CD4-positive, alpha-beta T cell (primary cell): ENCODE results near the gene PRR9. TPM values are rescaled to one million over a fixed set of nuclear protein-coding genes. Genes with fewer than 3 reads are reported as not detected.

Source experiments
- ATAC-seq: fragments of 200-7000 bp; cut with Tn5 transposase; one replicate; pipeline ENCODE4 v1.10.0; 2022; ENCODE audit warnings: mild to moderate bottlenecking; ENCODE audit not compliant: poor library complexity
- CTCF ChIA-PET: fragments of 350-600 bp; sonication (Branson Sonifier 250); formaldehyde crosslinking; loops from one replicate; lab custom pipeline; 2021; ENCODE audit warnings: antibody characterized with exemption, inconsistent platforms; lab: Charles Lee
- POLR2A ChIA-PET: fragments of 350-600 bp; sonication (Branson Sonifier 250); formaldehyde crosslinking; loops from one replicate; lab custom pipeline; 2021; ENCODE audit warnings: antibody characterized with exemption, inconsistent platforms; lab: Charles Lee
- DNase-seq, 14 experiments: peaks; one replicate each; pipeline ENCODE4 v3.0.0-alpha.2; 2013 to 2020; ENCODE audit warnings: mixed read lengths in 2 of 14
- H3K27ac ChIP-seq, 2 donors: one replicate each; pipeline versions ENCODE4 v1.5.1 to v1.7.0; 2013; ENCODE audit warnings: low read length in 2 of 2, low read depth in 1 of 2, mild to moderate bottlenecking in 1 of 2
- H3K27me3 ChIP-seq, 2 experiments: 1 replicate in 1 of 2; 2 replicates in 1 of 2; pipeline versions ENCODE4 v1.6.1 to v1.7.0; 2013; ENCODE audit warnings: low read length in 2 of 2, control low read depth in 1 of 2, mild to moderate bottlenecking in 1 of 2, moderate library complexity in 1 of 2; ENCODE audit not compliant: insufficient read depth in 2 of 2, control insufficient read depth in 1 of 2
- H3K36me3 ChIP-seq: one replicate; pipeline ENCODE4 v1.6.1; 2013; ENCODE audit warnings: low read length, control low read depth; ENCODE audit not compliant: insufficient read depth
- H3K4me1 ChIP-seq: one replicate; pipeline ENCODE4 v1.6.1; 2013; ENCODE audit warnings: low read length, control low read depth; ENCODE audit not compliant: insufficient read depth
- H3K4me3 ChIP-seq: one replicate; pipeline ENCODE4 v1.5.1; 2013; ENCODE audit warnings: mild to moderate bottlenecking, low read length, moderate library complexity
- H3K9me3 ChIP-seq, 2 experiments: 1 replicate in 1 of 2; 2 replicates in 1 of 2; pipeline versions ENCODE4 v1.6.1 to v1.7.0; 2013; ENCODE audit warnings: low read length in 2 of 2, mild to moderate bottlenecking in 2 of 2, control low read depth in 1 of 2, moderate library complexity in 1 of 2; ENCODE audit not compliant: control insufficient read depth in 1 of 2, insufficient read depth in 1 of 2
- H3K27ac Mint-ChIP-seq: one replicate; pipeline ENCODE4 v1.8.0; 2020; ENCODE audit warnings: mixed read lengths
- H3K27me3 Mint-ChIP-seq: one replicate; pipeline ENCODE4 v1.8.0; 2021; ENCODE audit warnings: mixed read lengths
- H3K36me3 Mint-ChIP-seq: one replicate; pipeline ENCODE4 v1.8.0; 2021; ENCODE audit warnings: low read depth, mixed read lengths
- H3K4me1 Mint-ChIP-seq: one replicate; pipeline ENCODE4 v1.8.0; 2021; ENCODE audit warnings: low read depth, mixed read lengths
- H3K4me3 Mint-ChIP-seq: one replicate; pipeline ENCODE4 v1.8.0; 2020; ENCODE audit warnings: mild to moderate bottlenecking, mixed read lengths
- H3K9me3 Mint-ChIP-seq: one replicate; pipeline ENCODE4 v1.8.0; 2020; ENCODE audit warnings: mixed read lengths
- CTCF ChIP-seq: fragments of 200-600 bp; IDR thresholded peaks from one replicate; pipeline ENCODE4 v1.8.0; 2022; ENCODE audit warnings: antibody characterized with exemption, mild to moderate bottlenecking
- intact Hi-C, 2 experiments: fragments of 100-400 bp; cut with DNase I in 1 of 2; cut with micrococcal nuclease in 1 of 2; formaldehyde crosslinking; loops; one replicate each; pipeline versions ENCODE4 v1.15.1 to v1.9.0; 2023 to 2025; cut with DNase I, micrococcal nuclease
- total RNA-seq, 174 experiments: library from RNA in 2 of 174; stranded (reverse) in 2 of 174; gene quantifications; one replicate each; pipeline ENCODE4 v1.2.3 and lab custom pipeline; 2021 to 2026

Gene PRR9
- total RNA-seq, 2 experiments from 2014 or later = not detected

- no peaks in the 10 kb centered on the region for H3K36me3 ChIP-seq
- no peak for TF ChIP-seq CTCF
- POLR2A ChIA-PET = no interaction called here
- H3K4me3 ChIP-seq = no peak overlapping the region
- H3K27ac Mint-ChIP-seq = no peak overlapping the region
- no peaks in the 10 kb centered on the region for H3K4me1 Mint-ChIP-seq
- no peak overlapping the region for H3K4me3 Mint-ChIP-seq
- no peaks in the 10 kb centered on the region for H3K36me3 Mint-ChIP-seq
- no peak for DNase-seq
- no peaks in the 10 kb centered on the region for H3K9me3 Mint-ChIP-seq
- ATAC-seq = no peak
- H3K9me3 ChIP-seq = no peaks in the 10 kb centered on the region
- CTCF ChIA-PET = no interaction called here
- H3K27ac ChIP-seq = no peak overlapping the region
- H3K27me3 Mint-ChIP-seq = peaks cover 81% of the 10 kb centered on the region
- intact Hi-C loops = no loop called here
- H3K4me1 ChIP-seq = no peaks in the 10 kb centered on the region
- peaks cover 26 to 40% of the 10 kb centered on the region in 2 experiments for H3K27me3 ChIP-seq
Measured at GRCh38 chr1:153192697-153193096, 24.7 kb upstream of the PRR9 start.

GRCh38 chr1:153194331-153195050 is 22.9 kb upstream of the PRR9 start:
- no peak for ATAC-seq
- no peaks in the 10 kb centered on the region for H3K36me3 Mint-ChIP-seq
- no peak overlapping the region for H3K27ac ChIP-seq
- H3K9me3 Mint-ChIP-seq = no peaks in the 10 kb centered on the region
- no peaks in the 10 kb centered on the region for H3K36me3 ChIP-seq
- DNase-seq = no peak
- H3K27me3 Mint-ChIP-seq = peaks cover 81% of the 10 kb centered on the region
- intact Hi-C loops = no loop called here
- no peak overlapping the region for H3K27ac Mint-ChIP-seq
- H3K27me3 ChIP-seq = peaks cover 34 to 40% of the 10 kb centered on the region in 2 experiments
- TF ChIP-seq CTCF = no peak
- POLR2A ChIA-PET = no interaction called here
- no peak overlapping the region for H3K4me3 Mint-ChIP-seq
- no peak overlapping the region for H3K4me3 ChIP-seq
- no peaks in the 10 kb centered on the region for H3K4me1 ChIP-seq
- CTCF ChIA-PET = no interaction called here
- H3K9me3 ChIP-seq = no peaks in the 10 kb centered on the region
- H3K4me1 Mint-ChIP-seq = no peaks in the 10 kb centered on the region

GRCh38 chr1:153195216-153195615 is 22.2 kb upstream of the PRR9 start:
- Histone ChIP-seq H3K27me3 (peaks cover 31 to 40% of the 10 kb centered on the region in 2 experiments), H3K9me3 (no peaks in the 10 kb centered on the region), H3K27ac (no peak overlapping the region), H3K4me1 (no peaks in the 10 kb centered on the region), H3K4me3 (no peak overlapping the region), H3K36me3 (no peaks in the 10 kb centered on the region)
- Mint-ChIP-seq H3K4me1 (no peaks in the 10 kb centered on the region), H3K4me3 (no peak overlapping the region), H3K27ac (no peak overlapping the region), H3K27me3 (peaks cover 79% of the 10 kb centered on the region), H3K9me3 (no peaks in the 10 kb centered on the region), H3K36me3 (no peaks in the 10 kb centered on the region)
- DNase-seq (no peak), ATAC-seq (no peak)
- ChIA-PET CTCF (no interaction called here), POLR2A (no interaction called here)
- intact Hi-C loops = no loop called here
- no peak for TF ChIP-seq CTCF
